GM12874 (cell line): ENCODE measurements around the gene FAM168B.

ENCODE experiments used
- CTCF ChIP-seq: IDR thresholded peaks from 2 replicates; pipeline ENCODE4 v1.5.1; 2011; ENCODE audit warnings: low read depth, mild to moderate bottlenecking, control low read depth, low read length, moderate library complexity; ENCODE audit not compliant: insufficient read depth

The FAM168B gene

GRCh38 chr2:131093006-131093695 lies at the start of gene FAM168B:
Gene FAM168B, minus strand, starts transcription at chr2:131093460. Its CDS starts 10,814 bp downstream, at chr2:131082646.
- no peak for TF ChIP-seq CTCF

- no peak for TF ChIP-seq CTCF
These were observed 49.6 kb upstream of the FAM168B start for GRCh38 chr2:131142849-131143248.

- TF ChIP-seq CTCF, result no peak
These were observed 47.3 kb upstream of the FAM168B start for GRCh38 chr2:131140581-131140980.

- no peak for TF ChIP-seq CTCF
These were observed 39.5 kb upstream of the FAM168B start for GRCh38 chr2:131132729-131133128.

DNA sequence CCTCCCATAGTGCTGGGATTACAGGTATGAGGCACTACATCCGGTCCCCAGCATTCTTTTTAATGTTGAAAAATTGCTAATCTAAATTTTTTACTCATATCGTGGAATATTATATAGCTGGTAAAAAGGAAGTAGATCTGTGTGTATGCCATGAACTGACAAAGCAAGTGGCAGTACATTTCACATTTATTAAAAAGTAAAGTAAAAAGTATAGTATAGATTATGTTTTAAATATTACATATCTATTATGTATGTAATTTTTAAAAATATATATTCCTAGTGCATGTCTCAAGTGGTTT lies 37.0 kb upstream of the FAM168B start:
- TF ChIP-seq CTCF, result no peak

GRCh38 chr2:131127981-131128380 lies 34.7 kb upstream of the FAM168B start:
- TF ChIP-seq CTCF, result no peak

DNA sequence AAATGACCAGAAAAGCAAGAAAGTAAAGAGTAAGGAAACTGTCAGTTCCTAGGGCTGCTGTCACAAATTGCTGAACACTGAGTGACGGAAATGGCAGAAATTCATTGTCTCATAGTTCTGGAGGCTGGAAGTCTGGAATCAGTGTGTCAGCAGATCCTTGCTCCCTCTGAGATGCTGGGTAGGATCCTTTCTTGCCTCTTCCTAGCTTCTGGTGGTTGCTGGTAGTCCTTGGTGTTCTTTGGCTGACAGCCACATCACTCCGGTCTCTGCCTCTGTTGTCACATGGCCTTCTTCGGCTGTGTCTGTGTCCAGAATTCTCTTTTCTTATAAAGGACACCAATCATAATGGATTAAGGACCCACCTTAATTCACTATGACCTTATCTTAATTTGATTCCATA lies 33.8 kb upstream of the FAM168B start:
- no peak for TF ChIP-seq CTCF

DNA sequence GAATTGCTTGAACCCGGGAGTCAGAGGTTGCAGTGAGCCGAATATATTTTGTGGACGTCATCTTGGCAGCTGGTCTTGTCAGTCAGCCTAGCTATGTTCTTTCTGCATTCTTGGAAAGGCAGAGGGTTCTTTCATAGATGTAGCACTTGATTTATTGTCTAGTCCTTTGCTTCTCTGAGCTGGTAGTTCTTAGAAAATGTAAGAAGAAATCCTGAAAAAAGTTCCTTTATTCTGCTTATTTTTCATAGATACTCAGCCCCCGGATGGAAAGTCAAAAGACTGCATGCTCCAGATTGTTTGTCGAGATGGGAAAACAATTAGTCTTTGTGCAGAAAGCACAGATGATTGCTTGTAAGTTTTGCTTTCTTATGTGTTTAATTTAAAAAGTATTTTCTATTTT lies 33.2 kb upstream of the FAM168B start:
- TF ChIP-seq CTCF, result no peak
